ENCODE data around the gene NAV3. TPM values are rescaled to one million over a fixed set of nuclear protein-coding genes. Genes with fewer than 3 reads are reported as not detected.

NAV3 gene
- total RNA-seq, 5 donors from 2014 or later (not counting 1 experiment from before 2014, with no cell fraction given), result 0.26 TPM; not detected in 4

- DNase-seq, result no peak
- ChIA-PET POLR2A (no interaction called here), CTCF (no interaction called here)
- Histone ChIP-seq H3K27ac (ENCODE audit: low read length) (no peak overlapping the region), H3K27me3 (replicated peaks in 1 of 2; ENCODE audit: control insufficient read depth in 2 of 2, extremely low read depth in 1 of 2, insufficient read depth in 2 of 2, low read length in 1 of 2) (no peaks in the 10 kb centered on the region), H3K4me3 (ENCODE audit: control insufficient read depth in 1 of 2, extremely low read depth in 1 of 2, low read length in 1 of 2) (no peak overlapping the region), H3K36me3 (ENCODE audit: control insufficient read depth in 2 of 2, extremely low read depth in 1 of 2, insufficient read depth in 1 of 2, low read length in 1 of 2) (no peaks in the 10 kb centered on the region), H3K4me1 (ENCODE audit: control insufficient read depth in 1 of 2, extremely low read depth in 1 of 2, insufficient read depth in 2 of 2, low read length in 2 of 2) (no peaks in the 10 kb centered on the region), H3K9me3 (no peaks in the 10 kb centered on the region)
- no peaks in the 10 kb centered on the region for H3K27me3 Mint-ChIP-seq
- no CpG with 5 or more reads among the region's 1 CpG for WGBS (ENCODE audit: insufficient coverage)
- H3K9me3 Mint-ChIP-seq, result peaks cover 0 to 4% (median 0%) of the 10 kb centered on the region in 3 donors
- no peak for ATAC-seq (replicated peaks in 1 of 4)
- no peak overlapping the region for H3K4me3 Mint-ChIP-seq
- no peak overlapping the region for H3K27ac Mint-ChIP-seq
- no peaks in the 10 kb centered on the region for H3K4me1 Mint-ChIP-seq
- no peaks in the 10 kb centered on the region for H3K36me3 Mint-ChIP-seq
These were observed 16.3 kb upstream of the NAV3 start for GRCh38 chr12:77814386-77814785.

GRCh38 chr12:77816196-77816595, 14.5 kb upstream of the NAV3 start:
- no peaks in the 10 kb centered on the region for H3K4me1 ChIP-seq (ENCODE audit: control insufficient read depth in 1 of 2, extremely low read depth in 1 of 2, insufficient read depth in 2 of 2, low read length in 2 of 2)
- no peaks in the 10 kb centered on the region for H3K4me1 Mint-ChIP-seq
- H3K36me3 Mint-ChIP-seq, result no peaks in the 10 kb centered on the region
- no peak overlapping the region for H3K27ac Mint-ChIP-seq
- ChIA-PET CTCF (no interaction called here), POLR2A (no interaction called here)
- no peak overlapping the region for H3K4me3 ChIP-seq (ENCODE audit: control insufficient read depth in 1 of 2, extremely low read depth in 1 of 2, low read length in 1 of 2)
- H3K27ac ChIP-seq (ENCODE audit: low read length), result no peak overlapping the region
- H3K36me3 ChIP-seq (ENCODE audit: control insufficient read depth in 2 of 2, extremely low read depth in 1 of 2, insufficient read depth in 1 of 2, low read length in 1 of 2), result no peaks in the 10 kb centered on the region
- H3K9me3 ChIP-seq, result no peaks in the 10 kb centered on the region
- no peak overlapping the region for H3K4me3 Mint-ChIP-seq
- no peaks in the 10 kb centered on the region for H3K27me3 Mint-ChIP-seq
- ATAC-seq (replicated peaks in 1 of 4) (no peak), DNase-seq (no peak)
- no peaks in the 10 kb centered on the region for H3K27me3 ChIP-seq (replicated peaks in 1 of 2; ENCODE audit: control insufficient read depth in 2 of 2, extremely low read depth in 1 of 2, insufficient read depth in 2 of 2, low read length in 1 of 2)
- H3K9me3 Mint-ChIP-seq, result peaks cover 0 to 4% (median 3%) of the 10 kb centered on the region in 3 donors

- Mint-ChIP-seq H3K9me3 (peaks cover 0 to 6% (median 4%) of the 10 kb centered on the region in 3 donors), H3K27me3 (no peaks in the 10 kb centered on the region), H3K4me3 (no peak overlapping the region), H3K36me3 (no peaks in the 10 kb centered on the region), H3K27ac (no peak overlapping the region), H3K4me1 (no peaks in the 10 kb centered on the region)
- Histone ChIP-seq H3K27me3 (replicated peaks in 1 of 2; ENCODE audit: control insufficient read depth in 2 of 2, extremely low read depth in 1 of 2, insufficient read depth in 2 of 2, low read length in 1 of 2) (no peaks in the 10 kb centered on the region), H3K4me3 (ENCODE audit: control insufficient read depth in 1 of 2, extremely low read depth in 1 of 2, low read length in 1 of 2) (no peak overlapping the region), H3K9me3 (no peaks in the 10 kb centered on the region), H3K36me3 (ENCODE audit: control insufficient read depth in 2 of 2, extremely low read depth in 1 of 2, insufficient read depth in 1 of 2, low read length in 1 of 2) (no peaks in the 10 kb centered on the region), H3K27ac (ENCODE audit: low read length) (no peak overlapping the region), H3K4me1 (ENCODE audit: control insufficient read depth in 1 of 2, extremely low read depth in 1 of 2, insufficient read depth in 2 of 2, low read length in 2 of 2) (no peaks in the 10 kb centered on the region)
- ATAC-seq (replicated peaks in 1 of 4) (no peak), DNase-seq (no peak)
- WGBS (ENCODE audit: insufficient coverage), result 83% methylated on average over 2 of the region's 2 CpGs
- CTCF ChIA-PET, result no interaction called here
- POLR2A ChIA-PET, result interaction anchor here in 1 of 2 donors (0.6 kb wide), 1 partner anchor 1170 kb away, joined by 4 read pairs; no protein-coding TSS in a partner anchor
These were observed 13.4 kb upstream of the NAV3 start for GRCh38 chr12:77817276-77817675.

- no peaks in the 10 kb centered on the region for H3K9me3 ChIP-seq
- ChIA-PET CTCF (interaction anchor here in 1 of 2 donors (0.5 kb wide), 1 partner anchor 52 kb away, joined by 3 read pairs; no protein-coding TSS in a partner anchor), POLR2A (no interaction called here)
- no peak for DNase-seq
- Mint-ChIP-seq H3K27ac (no peak overlapping the region), H3K27me3 (no peaks in the 10 kb centered on the region), H3K4me3 (no peak overlapping the region), H3K36me3 (no peaks in the 10 kb centered on the region), H3K4me1 (no peaks in the 10 kb centered on the region), H3K9me3 (peaks cover 4 to 6% (median 4%) of the 10 kb centered on the region in 3 donors)
- H3K4me3 ChIP-seq (ENCODE audit: control insufficient read depth in 1 of 2, extremely low read depth in 1 of 2, low read length in 1 of 2), result no peak overlapping the region
- H3K4me1 ChIP-seq (ENCODE audit: control insufficient read depth in 1 of 2, extremely low read depth in 1 of 2, insufficient read depth in 2 of 2, low read length in 2 of 2), result no peaks in the 10 kb centered on the region
- no CpG with 5 or more reads among the region's 4 CpGs for WGBS (ENCODE audit: insufficient coverage)
- no peak overlapping the region for H3K27ac ChIP-seq (ENCODE audit: low read length)
- H3K36me3 ChIP-seq (ENCODE audit: control insufficient read depth in 2 of 2, extremely low read depth in 1 of 2, insufficient read depth in 1 of 2, low read length in 1 of 2), result no peaks in the 10 kb centered on the region
- H3K27me3 ChIP-seq (replicated peaks in 1 of 2; ENCODE audit: control insufficient read depth in 2 of 2, extremely low read depth in 1 of 2, insufficient read depth in 2 of 2, low read length in 1 of 2), result no peaks in the 10 kb centered on the region
- no peak for ATAC-seq (replicated peaks in 1 of 4)
These were observed 12.3 kb upstream of the NAV3 start for GRCh38 chr12:77818351-77818750.

- Histone ChIP-seq H3K36me3 (ENCODE audit: control insufficient read depth in 2 of 2, extremely low read depth in 1 of 2, insufficient read depth in 1 of 2, low read length in 1 of 2) (no peaks in the 10 kb centered on the region), H3K4me1 (ENCODE audit: control insufficient read depth in 1 of 2, extremely low read depth in 1 of 2, insufficient read depth in 2 of 2, low read length in 2 of 2) (no peaks in the 10 kb centered on the region), H3K27me3 (replicated peaks in 1 of 2; ENCODE audit: control insufficient read depth in 2 of 2, extremely low read depth in 1 of 2, insufficient read depth in 2 of 2, low read length in 1 of 2) (no peaks in the 10 kb centered on the region), H3K4me3 (ENCODE audit: control insufficient read depth in 1 of 2, extremely low read depth in 1 of 2, low read length in 1 of 2) (no peak overlapping the region), H3K9me3 (no peaks in the 10 kb centered on the region), H3K27ac (ENCODE audit: low read length) (no peak overlapping the region)
- no peak for ATAC-seq (replicated peaks in 1 of 4)
- no peak overlapping the region for H3K4me3 Mint-ChIP-seq
- ChIA-PET CTCF (no interaction called here), POLR2A (interaction anchor here in 1 of 2 donors (0.7 kb wide), 1 partner anchor 440 kb away, joined by 3 read pairs; no protein-coding TSS in a partner anchor)
- H3K36me3 Mint-ChIP-seq, result no peaks in the 10 kb centered on the region
- H3K27me3 Mint-ChIP-seq, result no peaks in the 10 kb centered on the region
- no peak for DNase-seq
- peaks cover 4 to 6% (median 5%) of the 10 kb centered on the region in 3 donors for H3K9me3 Mint-ChIP-seq
- H3K27ac Mint-ChIP-seq, result no peak overlapping the region
- H3K4me1 Mint-ChIP-seq, result no peaks in the 10 kb centered on the region
- WGBS (ENCODE audit: insufficient coverage), result no CpG with 5 or more reads among the region's 2 CpGs
These were observed 8.9 kb upstream of the NAV3 start for GRCh38 chr12:77821699-77822203.

GRCh38 chr12:77833329-77833728, 2.6 kb downstream of the NAV3 start:
- peaks cover 2 to 8% (median 8%) of the 10 kb centered on the region in 3 donors for H3K9me3 Mint-ChIP-seq
- ChIA-PET POLR2A (no interaction called here), CTCF (no interaction called here)
- H3K36me3 Mint-ChIP-seq, result no peaks in the 10 kb centered on the region
- Histone ChIP-seq H3K9me3 (no peaks in the 10 kb centered on the region), H3K36me3 (ENCODE audit: control insufficient read depth in 2 of 2, extremely low read depth in 1 of 2, insufficient read depth in 1 of 2, low read length in 1 of 2) (no peaks in the 10 kb centered on the region), H3K4me3 (ENCODE audit: control insufficient read depth in 1 of 2, extremely low read depth in 1 of 2, low read length in 1 of 2) (no peak overlapping the region), H3K4me1 (ENCODE audit: control insufficient read depth in 1 of 2, extremely low read depth in 1 of 2, insufficient read depth in 2 of 2, low read length in 2 of 2) (no peaks in the 10 kb centered on the region), H3K27me3 (replicated peaks in 1 of 2; ENCODE audit: control insufficient read depth in 2 of 2, extremely low read depth in 1 of 2, insufficient read depth in 2 of 2, low read length in 1 of 2) (no peaks in the 10 kb centered on the region), H3K27ac (ENCODE audit: low read length) (no peak overlapping the region)
- H3K4me3 Mint-ChIP-seq, result no peak overlapping the region
- no peak overlapping the region for H3K27ac Mint-ChIP-seq
- H3K27me3 Mint-ChIP-seq, result no peaks in the 10 kb centered on the region
- no peaks in the 10 kb centered on the region for H3K4me1 Mint-ChIP-seq
- ATAC-seq (replicated peaks in 1 of 4) (no peak), DNase-seq (no peak)
- 60% methylated on average over 8 of the region's 9 CpGs for WGBS (ENCODE audit: insufficient coverage)

- ChIA-PET POLR2A (no interaction called here), CTCF (no interaction called here)
- Histone ChIP-seq H3K4me1 (ENCODE audit: control insufficient read depth in 1 of 2, extremely low read depth in 1 of 2, insufficient read depth in 2 of 2, low read length in 2 of 2) (no peaks in the 10 kb centered on the region), H3K36me3 (ENCODE audit: control insufficient read depth in 2 of 2, extremely low read depth in 1 of 2, insufficient read depth in 1 of 2, low read length in 1 of 2) (no peaks in the 10 kb centered on the region), H3K27ac (ENCODE audit: low read length) (no peak overlapping the region), H3K27me3 (replicated peaks in 1 of 2; ENCODE audit: control insufficient read depth in 2 of 2, extremely low read depth in 1 of 2, insufficient read depth in 2 of 2, low read length in 1 of 2) (no peaks in the 10 kb centered on the region), H3K9me3 (no peaks in the 10 kb centered on the region), H3K4me3 (ENCODE audit: control insufficient read depth in 1 of 2, extremely low read depth in 1 of 2, low read length in 1 of 2) (no peak overlapping the region)
- no peaks in the 10 kb centered on the region for H3K27me3 Mint-ChIP-seq
- no peak overlapping the region for H3K27ac Mint-ChIP-seq
- H3K9me3 Mint-ChIP-seq, result peaks cover 3 to 8% (median 8%) of the 10 kb centered on the region in 3 donors
- no peak for DNase-seq
- H3K4me1 Mint-ChIP-seq, result no peaks in the 10 kb centered on the region
- no peak for ATAC-seq (replicated peaks in 1 of 4)
- no peak overlapping the region for H3K4me3 Mint-ChIP-seq
- H3K36me3 Mint-ChIP-seq, result no peaks in the 10 kb centered on the region
- WGBS (ENCODE audit: insufficient coverage), result 17% methylated on average over 1 of the region's 2 CpGs
These were observed 3.9 kb downstream of the NAV3 start for GRCh38 chr12:77834618-77835017.
